ENCODE measurements around the gene KCNJ16.

The KCNJ16 gene

DNA sequence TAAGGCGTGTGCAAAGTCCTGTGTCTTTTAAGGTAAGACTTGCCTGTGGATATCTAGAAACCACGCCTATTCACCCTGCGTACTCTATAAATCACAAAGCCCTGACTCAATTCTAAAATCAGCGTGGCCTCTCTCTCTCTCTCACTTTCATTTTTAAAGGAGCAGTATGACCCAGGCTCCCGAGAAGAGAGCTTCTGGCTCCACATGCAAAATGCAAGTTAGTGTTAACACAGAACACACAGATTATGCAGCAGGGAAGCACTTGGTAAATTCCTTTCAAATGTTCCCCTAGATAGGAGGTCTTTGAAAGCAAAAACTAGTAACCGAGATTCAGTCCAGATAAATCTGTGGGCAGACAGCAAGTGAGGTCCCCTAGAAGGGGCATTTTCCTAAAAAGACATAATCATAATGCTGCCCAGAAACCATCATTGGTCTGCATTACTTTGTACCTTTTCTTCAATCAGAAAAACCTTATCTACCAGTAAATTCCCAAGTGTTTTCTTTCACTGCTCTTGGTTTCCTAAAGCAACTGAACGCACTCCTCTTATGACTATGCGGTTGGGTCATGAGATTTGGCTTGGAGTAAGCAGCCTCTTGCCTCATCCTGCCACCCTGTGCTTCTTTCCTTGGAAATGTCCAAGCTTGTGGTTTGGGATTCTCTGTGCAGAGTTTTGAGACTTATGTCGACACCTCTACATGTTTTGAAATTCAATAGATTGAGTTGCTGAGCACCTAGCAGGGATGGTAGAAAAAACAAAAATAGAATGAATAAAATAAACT lies 62.6 kb downstream of the KCNJ16 start:
- H3K27ac ChIP-seq (replicated peaks; ENCODE audit: low read length), result no peak overlapping the region
- no peak overlapping the region for H2BK15ac ChIP-seq (ENCODE audit: low read length)
- peaks cover 0 to 7% of the 10 kb centered on the region in 2 donors for H3K4me1 ChIP-seq (ENCODE audit: control insufficient read depth in 2 of 2, insufficient read depth in 1 of 2, low read depth in 1 of 2, low read length in 2 of 2)
- H3K4me2 ChIP-seq (ENCODE audit: insufficient read depth, low read length, poor library complexity, severe bottlenecking), result no peak overlapping the region
- no peak overlapping the region for H3K4me3 ChIP-seq (ENCODE audit: low read length in 2 of 2)
- no peak overlapping the region for H2BK12ac ChIP-seq (ENCODE audit: low read length)
- no peak overlapping the region for H3K9ac ChIP-seq (ENCODE audit: low read depth, low read length, poor library complexity)
- no peak overlapping the region for H3K23ac ChIP-seq (ENCODE audit: low read depth, low read length, poor library complexity)
- no peak overlapping the region for H3K14ac ChIP-seq (ENCODE audit: low read length)
- peaks cover 0 to 5% of the 10 kb centered on the region in 2 donors for H3K9me3 ChIP-seq (replicated peaks in 1 of 2; ENCODE audit: control insufficient read depth in 2 of 2, insufficient read depth in 1 of 2, low read depth in 1 of 2, low read length in 2 of 2)
- DNase-seq (ENCODE audit: low spot score), result no peak
- H3K4ac ChIP-seq (ENCODE audit: low read length), result no peak overlapping the region
- H2BK120ac ChIP-seq (ENCODE audit: low read depth, low read length), result no peak overlapping the region
- H4K91ac ChIP-seq (ENCODE audit: low read depth, low read length, poor library complexity), result no peak overlapping the region
- H4K8ac ChIP-seq (ENCODE audit: low read depth, low read length), result no peak overlapping the region
- no peaks in the 10 kb centered on the region for H3K36me3 ChIP-seq (replicated peaks in 1 of 2; ENCODE audit: control insufficient read depth in 2 of 2, insufficient read depth in 2 of 2, low read length in 2 of 2)
- H3K18ac ChIP-seq (ENCODE audit: low read length), result no peak overlapping the region
- no peaks in the 10 kb centered on the region for H3K79me1 ChIP-seq (ENCODE audit: low read depth, low read length)
- H2AFZ ChIP-seq (ENCODE audit: low read length), result peak overlapping the region; percentile 85
- no peaks in the 10 kb centered on the region for H3K27me3 ChIP-seq (ENCODE audit: control insufficient read depth in 3 of 3, insufficient read depth in 3 of 3, low read depth in 1 of 3, low read length in 3 of 3)
- no peak overlapping the region for H2BK5ac ChIP-seq (ENCODE audit: low read length)
- WGBS, 2 donors (ENCODE audit: extremely low coverage in 2 of 2, insufficient read length in 2 of 2, insufficient replicate concordance in 1 of 2), result no CpG with 5 or more reads among the region's 9 CpGs
- no peak overlapping the region for H2AK5ac ChIP-seq (ENCODE audit: low read depth, low read length)

GRCh38 chr17:70138291-70138865 lies 63.4 kb downstream of the KCNJ16 start:
- Histone ChIP-seq H3K4me2 (ENCODE audit: insufficient read depth, low read length, poor library complexity, severe bottlenecking) (no peak overlapping the region), H2AFZ (ENCODE audit: low read length) (peak overlapping the region; percentile 85), H4K8ac (ENCODE audit: low read depth, low read length) (no peak overlapping the region), H3K23ac (ENCODE audit: low read depth, low read length, poor library complexity) (no peak overlapping the region), H3K4me1 (ENCODE audit: control insufficient read depth in 2 of 2, insufficient read depth in 1 of 2, low read depth in 1 of 2, low read length in 2 of 2) (peaks cover 0 to 7% of the 10 kb centered on the region in 2 donors), H3K9me3 (replicated peaks in 1 of 2; ENCODE audit: control insufficient read depth in 2 of 2, insufficient read depth in 1 of 2, low read depth in 1 of 2, low read length in 2 of 2) (no peaks in the 10 kb centered on the region), H3K9ac (ENCODE audit: low read depth, low read length, poor library complexity) (no peak overlapping the region), H2BK15ac (ENCODE audit: low read length) (no peak overlapping the region), H3K36me3 (replicated peaks in 1 of 2; ENCODE audit: control insufficient read depth in 2 of 2, insufficient read depth in 2 of 2, low read length in 2 of 2) (no peaks in the 10 kb centered on the region), H2BK120ac (ENCODE audit: low read depth, low read length) (no peak overlapping the region), H3K79me1 (ENCODE audit: low read depth, low read length) (no peaks in the 10 kb centered on the region), H4K91ac (ENCODE audit: low read depth, low read length, poor library complexity) (no peak overlapping the region), H2BK12ac (ENCODE audit: low read length) (no peak overlapping the region), H3K18ac (ENCODE audit: low read length) (no peak overlapping the region), H3K14ac (ENCODE audit: low read length) (no peak overlapping the region), H3K27ac (replicated peaks; ENCODE audit: low read length) (no peak overlapping the region), H3K4me3 (ENCODE audit: low read length in 2 of 2) (no peak overlapping the region), H2BK5ac (ENCODE audit: low read length) (no peak overlapping the region), H2AK5ac (ENCODE audit: low read depth, low read length) (no peak overlapping the region), H3K4ac (ENCODE audit: low read length) (no peak overlapping the region), H3K27me3 (ENCODE audit: control insufficient read depth in 3 of 3, insufficient read depth in 3 of 3, low read depth in 1 of 3, low read length in 3 of 3) (no peaks in the 10 kb centered on the region)
- DNase-seq (ENCODE audit: low spot score), result no peak
- WGBS, 2 donors (ENCODE audit: extremely low coverage in 2 of 2, insufficient read length in 2 of 2, insufficient replicate concordance in 1 of 2), result no CpG with 5 or more reads among the region's 3 CpGs

DNA sequence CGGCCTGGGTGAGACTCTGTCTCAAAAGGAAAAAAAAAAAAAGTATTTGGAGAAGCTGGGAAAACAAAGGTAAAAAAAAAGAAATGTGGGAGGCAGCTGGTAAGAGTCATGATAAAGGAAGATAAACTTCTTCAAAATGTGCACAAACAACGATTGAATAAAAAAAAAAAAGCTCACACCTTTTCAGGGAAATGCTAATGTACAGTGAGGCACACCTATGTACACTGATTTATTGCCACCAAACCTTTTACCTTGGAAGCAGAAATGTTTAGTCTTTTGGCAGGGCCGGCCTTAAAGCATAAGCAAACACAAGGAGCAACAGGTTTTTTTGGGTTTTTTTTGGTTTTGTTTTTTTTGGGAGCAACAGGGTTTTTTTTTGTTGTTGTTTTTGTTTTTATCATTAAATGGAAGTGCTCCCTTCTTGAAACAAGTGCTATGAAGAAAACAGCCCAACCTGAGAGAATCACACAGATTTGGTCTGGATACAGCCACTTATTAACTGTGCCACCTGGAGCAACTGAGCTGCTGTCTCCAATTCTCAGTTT lies 64.5 kb downstream of the KCNJ16 start:
- Histone ChIP-seq H3K23ac (ENCODE audit: low read depth, low read length, poor library complexity) (no peak overlapping the region), H3K4ac (ENCODE audit: low read length) (no peak overlapping the region), H3K4me1 (ENCODE audit: control insufficient read depth in 2 of 2, insufficient read depth in 1 of 2, low read depth in 1 of 2, low read length in 2 of 2) (peaks cover 0 to 7% of the 10 kb centered on the region in 2 donors), H4K8ac (ENCODE audit: low read depth, low read length) (no peak overlapping the region), H2BK5ac (ENCODE audit: low read length) (no peak overlapping the region), H2BK15ac (ENCODE audit: low read length) (no peak overlapping the region), H2BK12ac (ENCODE audit: low read length) (no peak overlapping the region), H3K18ac (ENCODE audit: low read length) (no peak overlapping the region), H2BK120ac (ENCODE audit: low read depth, low read length) (no peak overlapping the region), H3K27ac (replicated peaks; ENCODE audit: low read length) (no peak overlapping the region), H2AFZ (ENCODE audit: low read length) (no peak overlapping the region), H3K79me1 (ENCODE audit: low read depth, low read length) (no peaks in the 10 kb centered on the region), H3K36me3 (replicated peaks in 1 of 2; ENCODE audit: control insufficient read depth in 2 of 2, insufficient read depth in 2 of 2, low read length in 2 of 2) (no peaks in the 10 kb centered on the region), H3K9ac (ENCODE audit: low read depth, low read length, poor library complexity) (no peak overlapping the region), H3K4me2 (ENCODE audit: insufficient read depth, low read length, poor library complexity, severe bottlenecking) (no peak overlapping the region), H2AK5ac (ENCODE audit: low read depth, low read length) (no peak overlapping the region), H3K27me3 (ENCODE audit: control insufficient read depth in 3 of 3, insufficient read depth in 3 of 3, low read depth in 1 of 3, low read length in 3 of 3) (no peaks in the 10 kb centered on the region), H3K14ac (ENCODE audit: low read length) (no peak overlapping the region), H3K9me3 (replicated peaks in 1 of 2; ENCODE audit: control insufficient read depth in 2 of 2, insufficient read depth in 1 of 2, low read depth in 1 of 2, low read length in 2 of 2) (no peaks in the 10 kb centered on the region), H3K4me3 (ENCODE audit: low read length in 2 of 2) (no peak overlapping the region), H4K91ac (ENCODE audit: low read depth, low read length, poor library complexity) (no peak overlapping the region)
- no peak for DNase-seq (ENCODE audit: low spot score)
- no CpG with 5 or more reads among the region's 3 CpGs for whole genome bisulfite sequencing, 2 donors (ENCODE audit: extremely low coverage in 2 of 2, insufficient read length in 2 of 2, insufficient replicate concordance in 1 of 2)

GRCh38 chr17:70144260-70144846 lies 69.3 kb downstream of the KCNJ16 start:
- no peak overlapping the region for H3K4me3 ChIP-seq (ENCODE audit: low read length in 2 of 2)
- WGBS, 2 donors (ENCODE audit: extremely low coverage in 2 of 2, insufficient read length in 2 of 2, insufficient replicate concordance in 1 of 2), result no CpG with 5 or more reads among the region's 6 CpGs

More at GRCh38 chr17:70144260-70144846, 69.3 kb downstream of the KCNJ16 start:
- Histone ChIP-seq H2BK120ac (ENCODE audit: low read depth, low read length) (no peak overlapping the region), H2BK12ac (ENCODE audit: low read length) (no peak overlapping the region), H3K9me3 (replicated peaks in 1 of 2; ENCODE audit: control insufficient read depth in 2 of 2, insufficient read depth in 1 of 2, low read depth in 1 of 2, low read length in 2 of 2) (no peaks in the 10 kb centered on the region), H3K27ac (replicated peaks; ENCODE audit: low read length) (no peak overlapping the region), H2AK5ac (ENCODE audit: low read depth, low read length) (no peak overlapping the region), H3K79me1 (ENCODE audit: low read depth, low read length) (no peaks in the 10 kb centered on the region), H3K23ac (ENCODE audit: low read depth, low read length, poor library complexity) (no peak overlapping the region), H3K27me3 (ENCODE audit: control insufficient read depth in 3 of 3, insufficient read depth in 3 of 3, low read depth in 1 of 3, low read length in 3 of 3) (no peaks in the 10 kb centered on the region), H3K14ac (ENCODE audit: low read length) (no peak overlapping the region), H2AFZ (ENCODE audit: low read length) (no peak overlapping the region), H3K4me2 (ENCODE audit: insufficient read depth, low read length, poor library complexity, severe bottlenecking) (no peak overlapping the region), H3K9ac (ENCODE audit: low read depth, low read length, poor library complexity) (no peak overlapping the region), H2BK15ac (ENCODE audit: low read length) (no peak overlapping the region), H3K36me3 (replicated peaks in 1 of 2; ENCODE audit: control insufficient read depth in 2 of 2, insufficient read depth in 2 of 2, low read length in 2 of 2) (no peaks in the 10 kb centered on the region), H3K4me1 (ENCODE audit: control insufficient read depth in 2 of 2, insufficient read depth in 1 of 2, low read depth in 1 of 2, low read length in 2 of 2) (no peaks in the 10 kb centered on the region), H3K18ac (ENCODE audit: low read length) (no peak overlapping the region), H4K8ac (ENCODE audit: low read depth, low read length) (no peak overlapping the region), H4K91ac (ENCODE audit: low read depth, low read length, poor library complexity) (no peak overlapping the region), H3K4ac (ENCODE audit: low read length) (no peak overlapping the region), H2BK5ac (ENCODE audit: low read length) (no peak overlapping the region)
- DNase-seq (ENCODE audit: low spot score), result peak; percentile 9
